Skeletal muscle satellite cell (primary cell): ENCODE measurements around the gene LYL1.

Source experiments
- H3K27me3 ChIP-seq: 2 replicates; pipeline ENCODE4 v1.7.0; 2013; ENCODE audit warnings: low read length; ENCODE audit not compliant: control insufficient read depth, insufficient read depth
- H3K36me3 ChIP-seq: 2 replicates; pipeline ENCODE4 v1.7.0; 2013; ENCODE audit warnings: mild to moderate bottlenecking, control low read depth, low read length; ENCODE audit not compliant: insufficient read depth
- H3K4me1 ChIP-seq: 2 replicates; pipeline ENCODE4 v1.7.0; 2013; ENCODE audit warnings: low read length; ENCODE audit not compliant: control insufficient read depth, insufficient read depth
- H3K4me2 ChIP-seq: 2 replicates; pipeline ENCODE4 v1.7.0; 2013; ENCODE audit warnings: mild to moderate bottlenecking, low read length
- H3K4me3 ChIP-seq: 2 replicates; pipeline ENCODE4 v1.7.0; 2013; ENCODE audit warnings: low read length
- H3K9ac ChIP-seq: 2 replicates; pipeline ENCODE4 v1.7.0; 2013; ENCODE audit warnings: mild to moderate bottlenecking, low read depth, low read length, moderate library complexity
- H3K9me3 ChIP-seq: replicated peaks from 2 replicates; pipeline ENCODE4 v1.7.0; 2013; ENCODE audit warnings: mild to moderate bottlenecking, control low read depth, low read length

Gene LYL1

GRCh38 chr19:13138171-13138915 is 35.7 kb upstream of the LYL1 start:
- Histone ChIP-seq H3K4me3 (no peak overlapping the region), H3K9me3 (no peaks in the 10 kb centered on the region), H3K36me3 (peaks cover 53% of the 10 kb centered on the region), H3K27me3 (no peaks in the 10 kb centered on the region), H3K4me1 (peaks cover 23% of the 10 kb centered on the region), H3K9ac (no peak overlapping the region), H3K4me2 (no peak overlapping the region)

GRCh38 chr19:13137290-13137794 is 34.7 kb upstream of the LYL1 start:
- H3K9me3 ChIP-seq = no peaks in the 10 kb centered on the region
- peaks cover 53% of the 10 kb centered on the region for H3K36me3 ChIP-seq
- no peak overlapping the region for H3K4me2 ChIP-seq
- H3K27me3 ChIP-seq = no peaks in the 10 kb centered on the region
- H3K4me1 ChIP-seq = peaks cover 27% of the 10 kb centered on the region
- no peak overlapping the region for H3K4me3 ChIP-seq
- H3K9ac ChIP-seq = no peak overlapping the region

GRCh38 chr19:13135068-13136062 is 32.7 kb upstream of the LYL1 start:
- Histone ChIP-seq H3K4me2 (peak overlapping the region; percentile 7), H3K9me3 (no peaks in the 10 kb centered on the region), H3K4me1 (peaks cover 40% of the 10 kb centered on the region), H3K36me3 (peaks cover 59% of the 10 kb centered on the region), H3K9ac (no peak overlapping the region), H3K27me3 (no peaks in the 10 kb centered on the region), H3K4me3 (no peak overlapping the region)

GRCh38 chr19:13134626-13135025 is 32.0 kb upstream of the LYL1 start:
- no peak overlapping the region for H3K9ac ChIP-seq
- H3K4me2 ChIP-seq = peak overlapping the region; percentile 7
- H3K27me3 ChIP-seq = no peaks in the 10 kb centered on the region
- H3K36me3 ChIP-seq = peaks cover 59% of the 10 kb centered on the region
- no peak overlapping the region for H3K4me3 ChIP-seq
- H3K4me1 ChIP-seq = peaks cover 40% of the 10 kb centered on the region
- no peaks in the 10 kb centered on the region for H3K9me3 ChIP-seq

- H3K4me3 ChIP-seq = no peak overlapping the region
- H3K9ac ChIP-seq = no peak overlapping the region
- no peak overlapping the region for H3K4me2 ChIP-seq
- no peaks in the 10 kb centered on the region for H3K9me3 ChIP-seq
- H3K36me3 ChIP-seq = peaks cover 56% of the 10 kb centered on the region
- no peaks in the 10 kb centered on the region for H3K27me3 ChIP-seq
- H3K4me1 ChIP-seq = peaks cover 40% of the 10 kb centered on the region
These were observed 30.7 kb upstream of the LYL1 start for GRCh38 chr19:13133241-13133870.

- Histone ChIP-seq H3K4me1 (peaks cover 40% of the 10 kb centered on the region), H3K4me3 (no peak overlapping the region), H3K9me3 (no peaks in the 10 kb centered on the region), H3K27me3 (no peaks in the 10 kb centered on the region), H3K36me3 (peaks cover 49% of the 10 kb centered on the region), H3K9ac (no peak overlapping the region), H3K4me2 (peak overlapping the region; percentile 31)
These were observed 30.0 kb upstream of the LYL1 start for GRCh38 chr19:13132471-13133180.

- peaks cover 40% of the 10 kb centered on the region for H3K4me1 ChIP-seq
- H3K9me3 ChIP-seq = no peaks in the 10 kb centered on the region
- peaks cover 40% of the 10 kb centered on the region for H3K36me3 ChIP-seq
- H3K27me3 ChIP-seq = no peaks in the 10 kb centered on the region
- no peak overlapping the region for H3K9ac ChIP-seq
- H3K4me3 ChIP-seq = no peak overlapping the region
- H3K4me2 ChIP-seq = no peak overlapping the region
These were observed 28.3 kb upstream of the LYL1 start for GRCh38 chr19:13130886-13131490.

GRCh38 chr19:13129384-13129783 is 26.7 kb upstream of the LYL1 start:
- H3K27me3 ChIP-seq = no peaks in the 10 kb centered on the region
- H3K4me3 ChIP-seq = no peak overlapping the region
- H3K4me2 ChIP-seq = no peak overlapping the region
- H3K9me3 ChIP-seq = no peaks in the 10 kb centered on the region
- H3K36me3 ChIP-seq = peaks cover 26% of the 10 kb centered on the region
- H3K9ac ChIP-seq = no peak overlapping the region
- peaks cover 32% of the 10 kb centered on the region for H3K4me1 ChIP-seq

GRCh38 chr19:13128583-13128982 is 25.9 kb upstream of the LYL1 start:
- Histone ChIP-seq H3K4me2 (no peak overlapping the region), H3K27me3 (no peaks in the 10 kb centered on the region), H3K9me3 (no peaks in the 10 kb centered on the region), H3K9ac (no peak overlapping the region), H3K4me1 (peaks cover 24% of the 10 kb centered on the region), H3K36me3 (peaks cover 18% of the 10 kb centered on the region), H3K4me3 (no peak overlapping the region)

- Histone ChIP-seq H3K36me3 (peaks cover 16% of the 10 kb centered on the region), H3K4me3 (no peak overlapping the region), H3K9me3 (no peaks in the 10 kb centered on the region), H3K9ac (no peak overlapping the region), H3K4me2 (no peak overlapping the region), H3K4me1 (peaks cover 20% of the 10 kb centered on the region), H3K27me3 (no peaks in the 10 kb centered on the region)
These were observed 25.3 kb upstream of the LYL1 start for GRCh38 chr19:13127811-13128575.
